DND-41 (cell line): ENCODE measurements around the gene RAI14.

Experiments used
- ATAC-seq: fragments of 200-7000 bp; cut with Tn5 transposase; 3 replicates; pipeline ENCODE4 v1.9.1; 2021; ENCODE audit warnings: low read depth; ENCODE audit not compliant: insufficient read depth
- DNase-seq: peaks from one replicate; pipeline ENCODE4 v3.0.0-alpha.2; 2020
- H2AFZ ChIP-seq: 2 replicates; pipeline ENCODE4 v1.6.0; 2012; ENCODE audit warnings: low read depth, low read length
- H3K27ac ChIP-seq: 2 replicates; pipeline ENCODE4 v1.5.1; 2012; ENCODE audit warnings: low read length, inconsistent platforms
- H3K27me3 ChIP-seq: fragments of 200-600 bp; sonication (generic); 2 replicates; pipeline ENCODE4 v1.6.0; 2012; ENCODE audit warnings: low read length, mild to moderate bottlenecking, inconsistent platforms; ENCODE audit not compliant: insufficient read depth, poor library complexity
- H3K36me3 ChIP-seq: 2 replicates; pipeline ENCODE4 v1.5.1; 2012; ENCODE audit warnings: low read length, inconsistent platforms; ENCODE audit not compliant: insufficient read depth
- H3K4me1 ChIP-seq: 2 replicates; pipeline ENCODE4 v1.5.1; 2012; ENCODE audit warnings: mild to moderate bottlenecking, low read length; ENCODE audit not compliant: insufficient read depth
- H3K4me2 ChIP-seq: 2 replicates; pipeline ENCODE4 v1.6.0; 2012; ENCODE audit warnings: mild to moderate bottlenecking, moderate library complexity, low read length, inconsistent platforms; ENCODE audit not compliant: insufficient read depth
- H3K4me3 ChIP-seq, 2 experiments: fragments of 200-600 bp in 1 of 2; shearing (Covaris generic) in 1 of 2; 2 replicates each; pipeline ENCODE4 v1.5.1; 2012 to 2016; ENCODE audit warnings: inconsistent platforms in 2 of 2, low read length in 2 of 2, mild to moderate bottlenecking in 2 of 2, low read depth in 1 of 2, moderate library complexity in 1 of 2
- H3K79me2 ChIP-seq: 2 replicates; pipeline ENCODE4 v1.6.0; 2012; ENCODE audit warnings: low read length, inconsistent platforms; ENCODE audit not compliant: insufficient read depth
- H3K9ac ChIP-seq: 2 replicates; pipeline ENCODE4 v1.6.0; 2012; ENCODE audit warnings: low read depth, mild to moderate bottlenecking, inconsistent platforms, low read length, moderate library complexity
- H3K9me3 ChIP-seq: 2 replicates; pipeline ENCODE4 v1.5.1; 2012; ENCODE audit warnings: low read length, moderate library complexity, mild to moderate bottlenecking, inconsistent platforms; ENCODE audit not compliant: insufficient read depth, severe bottlenecking
- H4K20me1 ChIP-seq: 2 replicates; pipeline ENCODE4 v1.6.0; 2012; ENCODE audit warnings: low read length; ENCODE audit not compliant: insufficient read depth
- EZH2 ChIP-seq: IDR thresholded peaks from 3 replicates; pipeline ENCODE4 v1.6.1; 2012; ENCODE audit warnings: borderline replicate concordance, low read depth, mild to moderate bottlenecking, moderate library complexity, low read length, inconsistent platforms; ENCODE audit not compliant: severe bottlenecking
- TF ChIP-seq, protein P1 (sequence below): IDR thresholded peaks from 2 replicates; pipeline ENCODE4 v1.5.1; 2012; ENCODE audit warnings: borderline replicate concordance, low read length, moderate library complexity, mild to moderate bottlenecking; ENCODE audit not compliant: poor library complexity, severe bottlenecking; ENCODE audit errors: extremely low read depth

The RAI14 gene

GRCh38 chr5:34656001-34656699 lies at the start of gene RAI14:
Gene RAI14, plus strand, starts transcription at chr5:34656328. Its CDS starts 30,592 bp downstream, at chr5:34686920.
- Histone ChIP-seq H3K4me1 (no peaks in the 10 kb centered on the region), H3K79me2 (no peaks in the 10 kb centered on the region), H3K4me2 (no peak within 1 kb of the TSS), H3K36me3 (no peaks in the 10 kb centered on the region), H3K4me3 (no peak within 1 kb of the TSS), H3K9me3 (no peaks in the 10 kb centered on the region), H3K27ac (no peak within 1 kb of the TSS), H4K20me1 (no peaks in the 10 kb centered on the region), H2AFZ (no peak within 1 kb of the TSS), H3K9ac (no peak within 1 kb of the TSS), H3K27me3 (no peaks in the 10 kb centered on the region)
- TF ChIP-seq EZH2, result no peak
- TF ChIP-seq, protein P1, sequence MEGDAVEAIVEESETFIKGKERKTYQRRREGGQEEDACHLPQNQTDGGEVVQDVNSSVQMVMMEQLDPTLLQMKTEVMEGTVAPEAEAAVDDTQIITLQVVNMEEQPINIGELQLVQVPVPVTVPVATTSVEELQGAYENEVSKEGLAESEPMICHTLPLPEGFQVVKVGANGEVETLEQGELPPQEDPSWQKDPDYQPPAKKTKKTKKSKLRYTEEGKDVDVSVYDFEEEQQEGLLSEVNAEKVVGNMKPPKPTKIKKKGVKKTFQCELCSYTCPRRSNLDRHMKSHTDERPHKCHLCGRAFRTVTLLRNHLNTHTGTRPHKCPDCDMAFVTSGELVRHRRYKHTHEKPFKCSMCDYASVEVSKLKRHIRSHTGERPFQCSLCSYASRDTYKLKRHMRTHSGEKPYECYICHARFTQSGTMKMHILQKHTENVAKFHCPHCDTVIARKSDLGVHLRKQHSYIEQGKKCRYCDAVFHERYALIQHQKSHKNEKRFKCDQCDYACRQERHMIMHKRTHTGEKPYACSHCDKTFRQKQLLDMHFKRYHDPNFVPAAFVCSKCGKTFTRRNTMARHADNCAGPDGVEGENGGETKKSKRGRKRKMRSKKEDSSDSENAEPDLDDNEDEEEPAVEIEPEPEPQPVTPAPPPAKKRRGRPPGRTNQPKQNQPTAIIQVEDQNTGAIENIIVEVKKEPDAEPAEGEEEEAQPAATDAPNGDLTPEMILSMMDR, result no peak
- no peak for DNase-seq
- ATAC-seq, result no peak

GRCh38 chr5:34608368-34608767 lies 47.8 kb upstream of the RAI14 start:
- TF ChIP-seq, protein P1, result no peak
- no peak for TF ChIP-seq EZH2
- H4K20me1 ChIP-seq, result no peaks in the 10 kb centered on the region
- no peaks in the 10 kb centered on the region for H3K4me1 ChIP-seq
- H3K4me2 ChIP-seq, result no peak overlapping the region
- no peaks in the 10 kb centered on the region for H3K27me3 ChIP-seq
- H3K36me3 ChIP-seq, result no peaks in the 10 kb centered on the region
- H3K9me3 ChIP-seq, result no peaks in the 10 kb centered on the region
- no peak for DNase-seq
- no peak overlapping the region for H3K9ac ChIP-seq
- ATAC-seq, result no peak
- no peak overlapping the region for H3K4me3 ChIP-seq
- no peak overlapping the region for H3K27ac ChIP-seq
- no peaks in the 10 kb centered on the region for H3K79me2 ChIP-seq
- H2AFZ ChIP-seq, result no peak overlapping the region

- H3K4me1 ChIP-seq, result no peaks in the 10 kb centered on the region
- H4K20me1 ChIP-seq, result no peaks in the 10 kb centered on the region
- H3K27me3 ChIP-seq, result no peaks in the 10 kb centered on the region
- no peaks in the 10 kb centered on the region for H3K9me3 ChIP-seq
- no peak overlapping the region for H3K4me3 ChIP-seq
- H3K36me3 ChIP-seq, result no peaks in the 10 kb centered on the region
- DNase-seq, result no peak
- ATAC-seq, result no peak
- H3K4me2 ChIP-seq, result no peak overlapping the region
- H2AFZ ChIP-seq, result no peak overlapping the region
- no peak overlapping the region for H3K9ac ChIP-seq
- H3K79me2 ChIP-seq, result no peaks in the 10 kb centered on the region
- TF ChIP-seq, protein P1, result no peak
- TF ChIP-seq EZH2, result no peak
- no peak overlapping the region for H3K27ac ChIP-seq
These were observed 47.1 kb upstream of the RAI14 start for GRCh38 chr5:34608859-34609648.
